Dermis microvascular lymphatic vessel endothelial cell (primary cell): ENCODE data around the gene F2RL2. TPM values are rescaled to one million over a fixed set of nuclear protein-coding genes. Genes with fewer than 3 reads are reported as not detected.

Source experiments
- DNase-seq, 2 donors: peaks; one replicate each; pipeline versions ENCODE4 v3.0.0 to v3.0.0-alpha.2; 2010; ENCODE audit warnings: low read depth in 2 of 2
- total RNA-seq: library from RNA; depleted of rRNA; stranded (reverse); fragments of >200 nt; gene quantifications from 2 replicates; pipeline ENCODE4 v1.2.1, GENCODE V29; 2014

F2RL2 gene
- 0.13 and 0.25 TPM in 2 replicates for total RNA-seq

GRCh38 chr5:76622973-76623596, at the start of gene F2RL2:
F2RL2 (minus strand) TSS chr5:76623403; CDS start chr5:76623230, 173 bp downstream.
- DNase-seq = peak in 1 of 2 donors; percentile 68

GRCh38 chr5:76672242-76672641, 49.0 kb upstream of the F2RL2 start:
- DNase-seq = no peak

GRCh38 chr5:76670508-76670907, 47.3 kb upstream of the F2RL2 start:
- DNase-seq = no peak

- DNase-seq = no peak
Observed at GRCh38 chr5:76669245-76669644, 46.0 kb upstream of the F2RL2 start.

- DNase-seq = no peak
Observed at GRCh38 chr5:76667495-76667894, 44.3 kb upstream of the F2RL2 start.

- DNase-seq = no peak
Observed at GRCh38 chr5:76664079-76664478, 40.9 kb upstream of the F2RL2 start.

GRCh38 chr5:76663573-76663972, 40.4 kb upstream of the F2RL2 start:
- DNase-seq = peak in 1 of 2 donors; percentile 43

GRCh38 chr5:76662521-76662920, 39.3 kb upstream of the F2RL2 start:
- DNase-seq = no peak

GRCh38 chr5:76660360-76660759, 37.2 kb upstream of the F2RL2 start:
- DNase-seq = peak in 1 of 2 donors; percentile 29

- peak in 1 of 2 donors; percentile 37 for DNase-seq
Observed at GRCh38 chr5:76657683-76658311, 34.6 kb upstream of the F2RL2 start.

- no peak for DNase-seq
Observed at GRCh38 chr5:76657091-76657490, 33.9 kb upstream of the F2RL2 start.

- no peak for DNase-seq
Observed at GRCh38 chr5:76652809-76653414, 29.7 kb upstream of the F2RL2 start.

- DNase-seq = no peak
Observed at GRCh38 chr5:76649140-76649539, 25.9 kb upstream of the F2RL2 start.

- peak in 1 of 2 donors; percentile 31 for DNase-seq
Observed at GRCh38 chr5:76643371-76643770, 20.2 kb upstream of the F2RL2 start.

GRCh38 chr5:76642390-76643040, 19.3 kb upstream of the F2RL2 start:
- peak in 1 of 2 donors; percentile 76 for DNase-seq

GRCh38 chr5:76641514-76642120, 18.4 kb upstream of the F2RL2 start:
- DNase-seq = peak; percentile 57 to 89

GRCh38 chr5:76638479-76638878, 15.3 kb upstream of the F2RL2 start:
- no peak for DNase-seq

- DNase-seq = no peak
Observed at GRCh38 chr5:76637490-76637889, 14.3 kb upstream of the F2RL2 start.

- DNase-seq = no peak
Observed at GRCh38 chr5:76634661-76635060, 11.5 kb upstream of the F2RL2 start.

- DNase-seq = no peak
Observed at GRCh38 chr5:76626738-76627137, 3.5 kb upstream of the F2RL2 start.

GRCh38 chr5:76625087-76625815, 2.0 kb upstream of the F2RL2 start:
- DNase-seq = peak in 1 of 2 donors; percentile 66
